HG03354 (cell line): ENCODE data around the gene CACNA2D3.
"Not testable (repeated sequence)": the region's sequence is repeated elsewhere in the genome, so short reads cannot be mapped to it uniquely, and the experiment has no call there.

ENCODE experiments used
- ATAC-seq: cut with Tn5 transposase; IDR thresholded peaks from one replicate; pipeline ENCODE4 v1.9.1; 2021; ENCODE audit warnings: mild to moderate bottlenecking; ENCODE audit not compliant: unreplicated experiment, poor library complexity, severe bottlenecking

Gene CACNA2D3

DNA sequence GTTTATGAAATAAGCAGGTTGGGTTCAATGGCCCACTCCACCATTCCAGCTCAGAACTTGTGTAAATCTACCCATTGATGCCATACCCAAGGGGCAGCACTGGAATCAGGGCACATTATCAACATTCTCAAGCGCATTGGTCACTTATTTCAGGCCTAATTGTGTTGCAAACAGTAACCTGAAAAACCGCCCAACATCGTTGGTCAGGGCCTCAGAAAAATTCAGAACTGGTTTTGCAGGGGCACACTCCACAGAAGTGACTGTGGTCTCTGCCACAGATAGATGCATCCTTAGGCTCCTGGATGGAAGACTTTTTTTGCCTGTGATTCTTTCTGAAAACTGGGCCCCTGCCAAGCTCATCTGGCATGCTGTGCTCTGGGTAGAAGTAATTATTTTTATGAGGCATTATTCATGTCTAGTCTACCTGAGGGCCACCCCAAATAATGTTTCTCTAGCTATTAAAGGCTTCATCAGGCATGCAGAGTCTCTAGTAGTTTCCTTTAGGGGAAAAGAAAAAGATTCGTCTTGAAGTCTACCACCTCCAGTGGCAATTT is 827.2 kb downstream of the CACNA2D3 start:
- ATAC-seq = no peak

DNA sequence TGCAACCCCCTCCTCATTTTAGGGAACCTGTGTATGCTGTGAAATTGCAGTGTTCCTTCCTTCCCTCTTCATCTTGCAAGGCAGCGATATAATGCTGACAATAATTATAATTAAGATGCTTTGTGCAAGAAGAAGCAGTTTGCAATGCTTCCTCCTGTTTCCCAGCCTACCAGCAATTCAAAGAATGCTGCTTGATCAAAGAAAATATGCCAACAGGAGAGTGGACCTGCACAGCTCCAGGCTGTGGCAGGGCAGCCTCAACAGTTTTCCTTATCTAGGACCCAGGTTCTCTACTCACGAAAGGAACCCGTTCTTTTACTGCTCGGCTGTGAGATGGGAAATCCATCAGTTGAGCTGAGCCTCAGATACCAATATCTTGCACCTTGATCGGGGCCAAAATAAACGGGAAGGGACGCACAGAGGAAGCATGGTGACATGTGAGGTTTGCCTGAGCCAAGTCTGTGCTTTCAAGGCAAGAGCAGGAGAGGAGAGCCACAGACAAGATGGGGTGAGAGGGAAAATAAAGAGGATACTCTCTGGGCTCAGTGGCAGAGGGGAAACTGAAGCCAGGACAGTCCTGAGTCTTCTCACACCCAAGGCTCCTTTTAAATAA is 828.1 kb downstream of the CACNA2D3 start:
- no peak for ATAC-seq

DNA sequence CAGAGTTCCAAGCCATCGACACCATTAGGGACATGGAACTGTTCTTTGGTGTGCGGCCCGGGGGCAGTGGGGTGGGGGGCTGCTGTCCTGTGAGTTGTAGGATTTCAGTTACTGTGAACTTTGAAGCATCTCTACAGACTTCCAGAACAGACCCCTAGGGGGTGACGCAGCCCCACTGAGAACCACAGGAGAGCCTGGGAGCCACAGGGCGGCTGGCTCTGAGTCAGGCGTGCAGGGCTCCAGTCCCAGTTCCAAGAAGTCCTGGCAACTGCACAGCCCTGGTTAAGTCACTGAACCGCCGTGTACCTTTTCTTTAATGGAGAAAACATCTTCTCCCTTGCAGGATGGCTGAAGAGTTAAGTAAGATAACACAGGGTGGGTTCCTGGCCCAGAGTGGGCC is 829.1 kb downstream of the CACNA2D3 start:
- ATAC-seq = no peak

DNA sequence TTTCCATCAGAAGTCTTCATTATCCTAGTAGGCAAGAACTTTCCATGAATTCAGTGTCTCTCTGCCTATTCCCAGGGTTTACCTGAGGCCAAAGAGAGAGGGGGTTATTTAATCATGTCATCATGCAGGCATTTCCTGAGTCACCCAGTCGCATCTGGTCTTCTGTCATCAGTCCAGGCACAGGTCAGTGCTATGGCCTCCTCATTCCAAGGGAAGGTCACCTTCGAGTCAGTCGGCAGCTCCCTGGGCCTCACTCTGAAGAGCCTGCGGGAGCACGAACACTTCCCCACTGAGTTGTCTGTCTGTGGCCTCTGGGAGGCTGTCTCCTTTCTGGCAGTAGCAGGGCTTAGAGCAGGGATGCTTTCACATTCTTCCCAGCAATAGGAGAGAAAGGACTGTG is 831.7 kb downstream of the CACNA2D3 start:
- no peak for ATAC-seq

DNA sequence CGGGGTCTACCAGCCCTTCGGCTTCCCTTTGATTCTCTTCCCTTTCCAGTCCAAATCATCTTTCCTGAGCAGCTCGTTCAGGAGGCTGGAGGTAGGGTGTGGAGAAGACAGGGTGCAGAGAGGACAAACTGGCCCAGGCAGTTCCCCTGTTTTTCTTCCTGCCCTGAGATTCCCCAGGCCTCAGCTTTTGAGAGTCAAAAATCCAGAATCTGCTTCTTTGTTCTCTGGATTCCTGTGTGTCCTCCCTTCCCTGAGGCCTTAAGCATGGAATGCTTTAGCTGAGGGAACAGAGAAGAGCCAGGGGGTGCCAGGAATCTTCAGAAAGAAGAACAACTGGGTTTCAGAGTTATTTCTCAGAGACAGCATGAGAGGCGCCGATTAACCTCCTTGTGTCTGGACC is 832.2 kb downstream of the CACNA2D3 start:
- no peak for ATAC-seq

DNA sequence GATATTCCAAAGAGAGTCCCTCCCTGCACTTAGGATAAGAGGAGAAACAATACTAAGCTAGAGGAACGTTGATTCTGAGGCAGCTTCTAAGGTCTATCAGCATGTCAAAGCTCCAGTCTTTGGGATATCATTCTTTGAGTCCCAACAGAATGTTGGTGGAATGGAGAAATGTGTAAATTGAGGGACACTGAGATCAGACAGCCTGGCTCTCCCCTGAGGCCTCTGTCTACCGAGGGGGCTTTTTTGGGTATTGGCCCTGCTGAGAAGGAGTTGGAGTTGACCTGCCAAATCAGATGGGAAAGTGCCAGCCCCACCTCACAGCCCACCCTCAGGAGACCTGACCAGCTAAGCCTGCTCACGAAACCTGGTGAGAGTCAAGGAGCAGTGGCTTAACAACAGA is 833.1 kb downstream of the CACNA2D3 start:
- no peak for ATAC-seq

DNA sequence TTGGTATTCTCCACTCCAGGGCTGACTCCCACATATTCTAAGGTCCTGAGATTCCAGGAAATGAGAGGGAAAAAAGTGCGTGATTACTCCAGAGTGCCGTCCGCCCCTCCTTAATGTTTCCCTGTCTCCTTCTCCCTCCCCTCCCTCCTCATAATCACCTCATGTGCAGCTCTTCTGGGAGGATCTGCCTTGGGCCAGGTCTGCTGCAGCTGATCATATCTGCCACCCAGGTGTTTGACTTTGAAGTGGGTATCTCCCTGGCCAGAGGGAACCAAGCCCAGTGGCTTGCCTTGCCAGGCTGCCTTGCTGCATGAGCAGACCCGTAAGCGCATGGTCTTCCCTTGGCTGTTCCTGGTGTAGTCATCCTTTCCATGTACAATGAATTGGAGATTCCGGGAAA is 833.6 kb downstream of the CACNA2D3 start:
- ATAC-seq = no peak

DNA sequence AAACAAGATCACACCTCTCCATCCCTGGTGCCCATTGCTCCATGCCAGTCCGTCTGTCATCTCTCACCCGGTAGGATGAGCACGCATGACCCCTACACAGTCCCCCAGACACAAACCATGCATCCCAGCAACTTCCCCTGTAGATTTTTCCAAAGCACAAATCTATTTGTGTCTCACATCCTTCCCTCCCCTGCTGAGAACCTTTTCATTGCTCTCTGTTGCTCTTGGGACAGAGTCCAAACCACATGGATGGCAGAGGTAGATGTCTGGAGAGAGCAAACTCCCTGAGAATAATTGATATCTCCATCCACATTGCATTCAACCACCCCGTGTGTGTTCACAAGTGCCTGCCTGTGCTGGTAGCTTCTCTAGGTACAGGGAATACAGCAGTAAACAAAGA is 835.4 kb downstream of the CACNA2D3 start:
- no peak for ATAC-seq

DNA sequence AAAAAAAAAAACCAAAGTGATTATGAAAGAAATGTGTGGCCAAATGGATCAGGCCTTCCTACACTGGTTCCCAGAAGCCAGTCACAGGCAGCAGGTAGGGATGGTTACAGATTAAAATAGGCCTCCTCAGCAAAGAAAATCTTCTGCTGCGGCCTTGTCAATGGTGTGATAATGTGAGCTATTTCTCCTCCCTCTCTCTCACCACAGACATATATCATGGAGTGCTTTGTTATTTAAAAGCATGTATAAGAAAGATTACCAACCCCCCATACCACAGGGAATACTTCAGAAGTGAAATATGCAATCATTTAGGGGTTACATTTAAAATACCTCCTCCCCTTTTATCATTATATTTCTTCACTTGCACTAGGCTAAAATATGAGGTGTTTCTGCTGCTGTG is 837.7 kb downstream of the CACNA2D3 start:
- no peak for ATAC-seq

DNA sequence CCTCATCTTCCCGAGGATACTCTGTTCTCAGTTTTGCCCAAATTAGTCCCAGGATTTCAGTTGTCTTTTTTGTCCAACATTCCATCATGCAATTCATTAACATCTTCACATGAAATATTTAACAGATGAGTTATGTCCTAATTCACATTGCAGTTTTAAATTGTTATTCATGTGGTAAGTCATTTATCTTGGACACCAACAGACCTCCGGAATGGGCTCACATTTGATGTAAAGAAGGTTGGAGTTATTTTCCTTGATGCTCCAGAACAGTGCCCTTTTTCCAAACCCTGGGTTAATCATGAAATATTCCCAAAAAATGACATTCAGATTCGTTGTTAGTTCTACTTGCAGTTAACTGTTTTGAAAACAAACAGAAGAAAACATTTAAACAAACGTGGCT is 838.3 kb downstream of the CACNA2D3 start:
- ATAC-seq = no peak

DNA sequence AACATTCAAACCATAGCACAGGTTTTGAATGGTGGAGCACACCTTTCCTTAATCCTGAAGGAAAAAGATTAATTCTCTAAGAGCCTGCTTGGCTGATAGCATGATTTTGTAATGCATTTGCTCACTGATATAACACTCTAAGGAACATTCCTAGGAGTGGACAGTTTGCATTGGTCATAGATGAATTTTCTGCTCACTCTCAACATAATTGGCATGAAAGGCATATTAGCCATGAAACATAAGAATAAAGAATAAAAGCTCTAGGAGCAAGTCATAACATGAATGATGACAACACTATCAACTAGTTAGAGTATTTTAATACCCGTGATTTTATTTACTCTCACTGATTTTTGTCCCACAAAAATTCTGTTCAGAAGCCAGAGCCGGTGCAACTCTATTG is 839.8 kb downstream of the CACNA2D3 start:
- no peak for ATAC-seq

DNA sequence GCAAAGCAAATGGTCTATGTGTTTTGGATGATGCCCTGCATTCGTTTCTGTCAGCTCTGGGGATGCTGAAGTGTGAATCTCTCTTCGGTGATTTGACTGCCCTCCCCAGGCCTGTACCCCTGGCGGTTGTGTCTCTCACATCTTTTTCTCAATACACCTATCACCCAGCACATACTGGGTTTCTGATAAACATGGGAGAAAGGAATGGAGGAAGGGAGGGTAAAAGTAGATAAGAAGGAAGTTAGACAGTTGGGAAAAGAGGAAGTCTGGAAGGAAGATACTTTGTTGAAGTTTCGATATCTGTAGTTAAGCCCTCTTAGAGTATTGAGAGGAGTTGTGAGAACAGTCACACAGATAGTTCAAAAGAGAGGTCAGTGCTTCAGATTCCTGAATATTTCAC is 841.3 kb downstream of the CACNA2D3 start:
- no peak for ATAC-seq

DNA sequence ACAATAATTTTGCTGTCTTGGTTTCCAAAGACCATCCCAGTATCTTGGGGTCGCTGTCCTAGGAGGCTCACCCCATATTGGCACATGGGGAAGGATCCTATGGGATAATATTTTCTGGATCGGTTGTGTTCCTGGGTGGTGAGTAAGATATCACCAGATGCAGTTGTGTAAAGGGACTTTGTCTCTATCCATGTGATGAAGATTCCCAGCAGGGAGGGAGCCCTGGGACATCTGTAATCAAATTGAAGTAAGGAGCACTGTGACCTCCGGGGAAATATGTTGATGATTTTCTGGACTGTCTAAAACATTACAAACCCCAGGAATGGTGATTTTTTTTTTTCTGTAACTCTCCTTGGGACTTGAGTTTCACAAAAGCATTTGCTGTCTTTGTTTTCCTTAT is 841.7 kb downstream of the CACNA2D3 start:
- no peak for ATAC-seq

DNA sequence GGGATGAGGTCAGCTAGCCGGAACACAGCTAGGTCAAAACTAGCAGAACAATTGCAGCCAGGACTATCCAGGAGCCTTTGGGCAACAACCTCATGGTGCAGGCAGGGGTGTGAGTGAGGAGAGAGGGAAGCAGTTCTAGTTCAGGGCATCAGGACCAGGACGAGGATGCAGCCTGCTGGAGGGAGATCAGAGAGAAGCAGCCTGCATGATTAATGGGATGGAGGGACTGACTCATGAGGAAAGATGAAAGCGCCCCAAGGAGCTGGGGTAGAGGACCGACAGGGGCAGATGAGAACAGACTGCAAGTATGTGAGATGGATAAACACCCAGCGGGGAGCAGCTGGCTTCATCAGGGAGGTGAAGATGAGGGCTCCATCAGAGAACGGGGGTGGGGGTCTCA is 843.4 kb downstream of the CACNA2D3 start:
- ATAC-seq = no peak

DNA sequence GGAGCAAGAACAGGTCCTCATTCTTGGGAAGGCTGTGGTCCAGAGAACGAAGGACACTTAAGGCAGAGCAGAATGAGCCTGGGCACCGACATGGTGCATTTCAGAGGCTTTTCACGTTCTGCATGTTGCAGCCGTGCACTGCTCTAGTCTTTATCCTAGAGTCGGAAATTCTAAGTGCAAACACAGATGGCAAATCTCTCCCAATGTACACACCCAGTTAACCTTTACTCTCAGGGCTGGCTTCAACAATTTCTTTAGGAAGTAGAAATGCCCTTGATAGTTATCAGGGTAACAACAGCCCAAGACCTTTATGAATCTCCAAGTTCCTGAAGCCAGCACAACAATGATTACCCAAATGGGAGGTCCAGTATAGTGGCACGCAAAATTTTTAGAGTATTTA is 844.6 kb downstream of the CACNA2D3 start:
- no peak for ATAC-seq

DNA sequence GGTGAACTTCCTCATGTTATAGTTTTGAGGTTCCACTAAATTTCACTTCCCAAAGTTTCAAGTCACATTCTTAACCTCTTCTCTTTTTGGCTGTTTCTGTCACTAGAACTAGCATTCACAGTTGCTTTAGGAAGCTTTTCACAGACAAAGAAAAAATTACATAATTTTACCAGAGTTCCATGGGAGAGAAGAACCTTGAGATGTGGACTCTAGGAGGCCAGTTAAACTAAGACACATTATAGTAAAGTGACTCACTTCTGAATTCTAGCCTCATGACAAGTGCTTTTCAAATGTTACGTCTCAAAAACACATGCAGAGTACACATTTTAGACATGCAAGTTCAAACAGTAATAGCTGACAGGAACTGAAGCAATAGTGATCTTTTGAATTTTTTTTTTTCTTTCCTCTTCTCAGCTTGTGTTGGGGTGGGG is 845.4 kb downstream of the CACNA2D3 start:
- ATAC-seq = no peak

DNA sequence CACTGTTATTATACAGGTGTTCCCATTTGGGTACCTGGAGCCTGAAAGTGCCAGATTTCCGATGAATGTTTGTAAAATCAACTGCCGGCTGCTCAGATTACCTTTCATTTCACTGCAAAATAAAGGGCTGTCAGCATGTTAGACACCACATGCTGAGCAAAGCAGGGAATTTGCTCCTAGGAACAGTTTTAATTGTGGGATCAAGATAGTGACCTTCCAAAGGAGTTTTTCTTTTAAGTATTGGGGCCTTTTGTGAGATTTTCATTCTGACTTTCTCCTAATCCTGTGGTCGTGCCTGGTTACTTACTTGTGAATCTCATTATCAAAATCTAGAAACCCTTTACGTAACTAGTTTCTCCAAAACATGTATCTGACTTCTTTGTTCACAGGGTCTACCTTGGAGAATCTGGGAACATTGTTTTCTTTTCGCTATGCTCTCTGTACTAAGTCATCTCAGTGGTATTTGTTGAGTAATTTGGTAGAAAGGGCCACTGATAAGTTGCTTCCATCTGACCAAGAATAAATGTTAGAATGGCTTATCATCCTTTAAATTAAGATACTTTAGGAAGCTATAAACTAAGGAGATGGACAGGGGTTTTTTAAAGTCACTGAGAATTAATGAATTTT is 846.3 kb downstream of the CACNA2D3 start:
- no peak for ATAC-seq

DNA sequence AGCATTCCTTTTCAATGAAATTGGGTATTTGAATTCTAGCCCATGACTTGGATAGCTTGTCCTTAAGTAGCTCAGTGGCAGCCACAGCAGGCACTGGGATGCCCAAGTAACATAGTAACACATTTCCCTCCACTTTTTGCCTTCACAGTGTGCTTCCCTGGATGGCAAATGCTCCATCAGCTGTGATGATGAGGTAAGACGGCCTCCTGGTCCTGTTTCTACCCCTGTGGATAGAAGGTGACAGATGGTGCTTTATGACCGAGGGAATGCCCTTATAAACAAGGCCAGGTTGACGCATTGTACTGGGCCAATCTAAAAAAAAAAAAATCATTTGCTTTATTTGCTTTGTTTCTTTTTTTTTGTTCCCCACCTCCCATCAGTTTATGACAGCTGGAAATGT is 847.3 kb downstream of the CACNA2D3 start:
- no peak for ATAC-seq

DNA sequence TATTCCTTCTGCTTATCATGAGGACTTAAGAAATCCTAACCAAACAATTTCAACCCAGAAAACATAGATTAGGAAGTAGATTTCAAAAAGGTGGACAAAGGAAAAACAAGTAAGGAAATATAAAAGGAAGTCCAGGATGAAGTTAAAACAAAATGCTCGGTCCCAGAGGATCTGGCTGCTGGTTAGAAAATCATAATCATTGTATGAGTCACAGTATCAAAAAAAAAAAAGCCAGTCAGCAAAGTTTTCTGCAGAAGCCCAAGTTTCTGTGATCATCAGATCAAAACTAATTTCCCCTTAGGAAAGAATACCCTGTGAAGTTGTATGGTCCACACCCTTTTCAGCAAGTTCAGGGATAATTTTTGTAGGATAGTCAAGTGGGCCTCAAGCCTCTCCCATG is 848.5 kb downstream of the CACNA2D3 start:
- ATAC-seq = no peak

DNA sequence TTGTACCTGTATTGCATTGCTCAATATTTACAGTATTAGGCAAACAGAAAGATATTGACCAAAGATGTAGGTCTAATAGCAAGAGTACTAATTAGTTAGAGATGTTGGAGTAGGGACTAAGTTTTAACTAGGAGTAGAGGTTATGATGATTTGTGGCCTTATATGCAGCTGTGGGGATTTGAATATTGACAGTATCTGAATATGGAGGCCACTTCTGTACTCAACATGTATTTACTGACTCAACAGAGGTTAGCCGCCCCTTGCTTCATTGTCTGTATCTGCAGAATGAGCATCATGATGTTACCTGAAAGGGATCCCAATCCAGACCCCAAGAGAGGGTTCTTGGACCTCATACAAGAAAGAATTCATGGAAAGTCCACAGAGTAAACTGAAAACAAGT is 855.1 kb downstream of the CACNA2D3 start:
- ATAC-seq = no peak

DNA sequence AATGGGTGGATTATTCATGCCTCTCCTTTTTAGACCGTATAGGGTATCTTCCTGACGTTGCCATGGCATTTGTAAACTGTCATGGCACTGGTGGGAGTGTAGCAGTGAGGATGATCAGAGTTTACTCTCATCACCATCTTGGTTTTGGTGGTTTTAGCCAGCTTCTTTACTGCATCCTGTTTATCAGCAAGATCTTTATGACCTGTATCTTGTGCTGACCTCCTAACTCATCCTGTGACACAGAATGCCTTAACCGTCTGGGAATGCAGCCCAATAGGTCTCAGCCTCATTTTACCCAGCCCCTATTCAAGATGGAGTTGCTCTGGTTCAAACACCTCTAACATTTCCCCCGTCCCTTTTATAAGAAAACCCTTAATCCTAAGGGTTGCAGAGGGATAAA is 855.6 kb downstream of the CACNA2D3 start:
- ATAC-seq = not testable (repeated sequence)

DNA sequence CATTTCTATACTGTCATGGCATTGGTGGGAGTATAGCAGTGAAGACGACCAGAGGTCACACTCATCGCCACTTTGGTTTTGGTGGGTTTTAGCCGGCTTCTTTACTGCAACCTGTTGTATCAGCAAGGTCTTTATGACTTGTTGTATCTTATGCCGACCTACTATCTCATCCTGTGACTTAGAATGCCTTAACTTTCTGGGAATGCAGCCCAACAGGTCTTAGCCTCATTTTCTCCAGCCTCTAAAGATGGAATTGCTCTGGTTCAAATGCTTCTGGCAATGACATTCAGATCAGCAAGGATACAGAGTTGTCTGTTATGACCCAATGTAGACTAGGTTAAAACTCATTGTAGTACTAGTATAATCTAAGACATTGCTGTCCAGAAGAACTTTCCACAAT is 860.5 kb downstream of the CACNA2D3 start:
- no peak for ATAC-seq
